ENCODE results near the gene R3HCC1L.

GRCh38 chr10:98168766-98169165 lies 34.3 kb downstream of the R3HCC1L start:
- no peak for TF ChIP-seq CTCF (IDR thresholded peaks at IDR 0.05)
- no peak for TF ChIP-seq POLR2A (IDR thresholded peaks at IDR 0.05)

Data from thyroid gland (tissue), 4 donors.